ENCODE results near the gene MMRN2.

The MMRN2 gene

GRCh38 chr10:86888585-86889381 lies 68.6 kb downstream of the MMRN2 start:
- TF ChIP-seq TAF1 (IDR thresholded peaks at IDR 0.05; ENCODE audit: borderline replicate concordance, insufficient read depth, low read length) (peak; percentile 26; the same call in 1 of the 2 replicates), POLR2AphosphoS5 (IDR thresholded peaks at IDR 0.05; ENCODE audit: low read depth, low read length) (no peak)
